Endothelial cell of umbilical vein (primary cell): ENCODE results near the gene AHNAK2. TPM values are rescaled to one million over a fixed set of nuclear protein-coding genes. Genes with fewer than 3 reads are reported as not detected.

ENCODE experiments used
- BruUV-seq: library from RNA; stranded (reverse); fragments of 400-500 nt; replicated peaks from 2 replicates; lab custom pipeline; 2021; lab: Mats Ljungman, UMichigan
- CTCF ChIA-PET: fragments of 300-600, 350-600 bp; sonication (Branson Sonifier 250); formaldehyde crosslinking; loops from one replicate; lab custom pipeline; 2021; ENCODE audit warnings: antibody characterized with exemption, inconsistent platforms; lab: Charles Lee
- POLR2A ChIA-PET: fragments of 300-600, 350-600 bp; sonication (Branson Sonifier 250); formaldehyde crosslinking; loops from one replicate; lab custom pipeline; 2021; ENCODE audit warnings: antibody characterized with exemption, inconsistent platforms; lab: Charles Lee
- DNase-seq: peaks from one replicate; pipeline ENCODE4 v3.0.0-alpha.2; 2011; ENCODE audit warnings: low read depth, low spot score
- FAIRE-seq: peaks from 2 replicates; lab custom pipeline; 2011; peaks lifted over from hg19 to GRCh38; lab: Jason Lieb, UNC
- H2AFZ ChIP-seq: 2 replicates; pipeline ENCODE4 v1.6.0; 2012; ENCODE audit warnings: low read depth, low read length, control low read depth, inconsistent platforms
- H3K27ac ChIP-seq: 2 replicates; pipeline ENCODE4 v1.5.1; 2011; ENCODE audit warnings: low read depth, mild to moderate bottlenecking, control low read depth, low read length, moderate library complexity; ENCODE audit not compliant: insufficient read depth
- H3K27me3 ChIP-seq, 2 experiments: 2 replicates each; pipeline versions ENCODE4 v1.6.0 to v1.6.1; 2011; ENCODE audit warnings: low read length in 2 of 2, mixed read lengths in 1 of 2; ENCODE audit not compliant: control insufficient read depth in 2 of 2, insufficient read depth in 2 of 2
- H3K36me3 ChIP-seq, 2 experiments: 2 replicates in 1 of 2; 3 replicates in 1 of 2; pipeline ENCODE4 v1.5.1; 2011; ENCODE audit warnings: low read length in 2 of 2, mild to moderate bottlenecking in 1 of 2, moderate library complexity in 1 of 2; ENCODE audit not compliant: control insufficient read depth in 2 of 2, insufficient read depth in 2 of 2; ENCODE audit errors: extremely low read depth in 1 of 2
- H3K4me1 ChIP-seq: 3 replicates; pipeline ENCODE4 v1.5.1; 2011; ENCODE audit warnings: mild to moderate bottlenecking, low read length; ENCODE audit not compliant: control insufficient read depth, insufficient read depth; ENCODE audit errors: extremely low read depth
- H3K4me2 ChIP-seq: 2 replicates; pipeline ENCODE4 v1.6.1; 2011; ENCODE audit warnings: low read length, control low read depth, mixed read lengths; ENCODE audit not compliant: insufficient read depth
- H3K4me3 ChIP-seq, 3 experiments: fragments of 200-600 bp in 1 of 3; sonication (generic), shearing (Covaris generic) in 1 of 3; replicated peaks in 1 of 3; 2 replicates each; pipeline ENCODE4 v1.5.1; 2011 to 2016; ENCODE audit warnings: control low read depth in 3 of 3, low read length in 3 of 3, mild to moderate bottlenecking in 2 of 3, inconsistent platforms in 1 of 3, low read depth in 1 of 3, moderate library complexity in 1 of 3; ENCODE audit not compliant: insufficient read depth in 1 of 3
- H3K79me2 ChIP-seq: 2 replicates; pipeline ENCODE4 v1.6.0; 2012; ENCODE audit warnings: low read length, inconsistent platforms; ENCODE audit not compliant: control insufficient read depth, insufficient read depth
- H3K9ac ChIP-seq: replicated peaks from 2 replicates; pipeline ENCODE3; 2011; ENCODE audit warnings: low read length, control low read depth; ENCODE audit not compliant: insufficient read depth; ENCODE audit errors: extremely low read depth
- H3K9me1 ChIP-seq: replicated peaks from 3 replicates; pipeline ENCODE4 v1.6.0; 2011; ENCODE audit warnings: mild to moderate bottlenecking, low read length; ENCODE audit not compliant: control insufficient read depth, insufficient read depth; ENCODE audit errors: extremely low read depth
- H3K9me3 ChIP-seq: replicated peaks from 2 replicates; pipeline ENCODE4 v1.5.1; 2012; ENCODE audit warnings: low read length, inconsistent platforms; ENCODE audit not compliant: control insufficient read depth, insufficient read depth
- H4K20me1 ChIP-seq: replicated peaks from 2 replicates; pipeline ENCODE3; 2011; ENCODE audit warnings: mild to moderate bottlenecking, low read length; ENCODE audit not compliant: control insufficient read depth, insufficient read depth; ENCODE audit errors: extremely low read depth
- EZH2 ChIP-seq: IDR thresholded peaks from 2 replicates; pipeline ENCODE4 v1.6.1; 2012; ENCODE audit warnings: borderline replicate concordance, low read depth, mild to moderate bottlenecking, moderate library complexity, low read length, inconsistent platforms; ENCODE audit not compliant: severe bottlenecking
- FOS ChIP-seq: IDR thresholded peaks from 2 replicates; pipeline ENCODE4 v1.6.1; 2011; ENCODE audit warnings: mild to moderate bottlenecking, low read length, moderate library complexity, borderline replicate concordance; ENCODE audit not compliant: insufficient read depth
- GATA2 ChIP-seq: IDR thresholded peaks from 2 replicates; pipeline ENCODE4 v1.7.0; 2011; ENCODE audit warnings: low read depth, mild to moderate bottlenecking, moderate library complexity, mixed read lengths, low read length; ENCODE audit not compliant: insufficient read length, insufficient read depth
- JUN ChIP-seq: IDR thresholded peaks from 2 replicates; pipeline ENCODE4 v1.6.1; 2011; ENCODE audit warnings: borderline replicate concordance, low read depth; ENCODE audit not compliant: insufficient read length, insufficient read depth
- MYC ChIP-seq: IDR thresholded peaks from one replicate; pipeline ENCODE4 v1.6.1; 2011; ENCODE audit warnings: mild to moderate bottlenecking, low read depth, low read length
- POLR2A ChIP-seq: IDR thresholded peaks from 2 replicates; pipeline ENCODE4 v1.6.1; 2012; ENCODE audit warnings: low read depth, mild to moderate bottlenecking, control low read depth, low read length
- POLR2AphosphoS5 ChIP-seq: IDR thresholded peaks from 2 replicates; pipeline ENCODE4 v1.6.1; 2012; ENCODE audit warnings: low read depth, mild to moderate bottlenecking, control low read depth, low read length, moderate library complexity; ENCODE audit not compliant: insufficient read depth
- dilution Hi-C: fragments of 300-500 bp; cut with MboI; formaldehyde crosslinking; loops from one replicate; pipeline ENCODE4 v1.15.0; 2019; ENCODE audit warnings: low sequenced_read_pairs; ENCODE audit not compliant: extremely low pct_ligation_motif_present
- intact Hi-C: fragments of 100-400 bp; cut with micrococcal nuclease; formaldehyde crosslinking; loops from one replicate; pipeline ENCODE4 v1.10.0; 2022
- polyA plus RNA-seq, 4 experiments: library from polyadenylated mRNA; depleted of rRNA in 3 of 4; stranded (reverse) in 3 of 4; unstranded in 1 of 4; fragments of >200 nt; gene quantifications; 2 replicates each; pipeline versions ENCODE4 v1.2.1 to v1.2.3, GENCODE V29; 2011 to 2012; ENCODE audit warnings: missing spikeins in 1 of 4
- total RNA-seq: library from RNA; stranded (reverse); gene quantifications from 2 replicates; pipeline ENCODE4 v1.2.3, GENCODE V29; 2021
- TF ChIP-seq, protein P1 (sequence below), 2 donors: IDR thresholded peaks; 1 replicate in 1 of 2; 2 replicates in 1 of 2; pipeline ENCODE4 v1.5.1; 2011; ENCODE audit warnings: low read length in 2 of 2, mild to moderate bottlenecking in 2 of 2, moderate library complexity in 2 of 2, control low read depth in 1 of 2, inconsistent platforms in 1 of 2, low read depth in 1 of 2; ENCODE audit not compliant: insufficient read depth in 1 of 2; ENCODE audit errors: extremely low read depth in 1 of 2
- TF ChIP-seq, protein P2 (sequence below): IDR thresholded peaks from 2 replicates; pipeline ENCODE4 v1.6.1; 2011; ENCODE audit not compliant: insufficient read depth, insufficient read length

Gene AHNAK2
- total and polyA plus RNA-seq, 2 donors (not counting 3 experiments of a cell fraction or from before 2014, with no cell fraction given): 17.7 to 68.7 TPM

DNA sequence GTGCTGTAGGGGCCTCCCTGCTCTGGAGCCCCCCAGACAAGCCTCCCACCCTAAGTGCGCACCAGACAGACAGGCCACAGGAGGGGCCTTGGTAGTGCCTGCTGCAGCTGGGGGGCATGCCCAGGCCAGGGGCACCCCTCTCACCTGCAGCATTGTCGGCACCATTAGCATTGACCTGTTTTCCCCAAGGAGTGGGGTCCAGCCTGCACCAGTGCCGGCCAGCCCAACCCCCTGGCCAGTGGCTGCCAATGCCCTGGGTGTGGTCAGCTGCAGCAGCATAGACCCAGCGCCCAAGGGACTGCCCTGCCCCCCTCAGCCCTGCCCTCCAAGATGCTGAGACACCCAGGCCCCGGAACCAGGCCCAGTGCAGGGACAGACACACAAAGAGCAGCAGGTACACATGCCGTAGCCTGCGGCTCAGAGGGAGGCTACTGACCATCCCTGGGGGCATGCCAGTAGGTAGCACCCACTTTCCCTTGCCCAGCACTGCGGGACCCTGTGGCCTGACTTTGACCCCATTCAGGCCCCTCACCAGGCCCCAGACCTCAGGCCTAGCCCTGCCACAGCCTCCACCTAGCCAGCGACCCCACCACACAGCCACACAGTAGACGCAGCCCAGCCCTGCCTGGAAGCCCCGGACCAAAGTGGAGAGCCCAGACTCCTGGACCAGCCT, 1.0 kb downstream of the AHNAK2 start:
- POLR2A ChIA-PET: no interaction called here
- H3K4me2 ChIP-seq: peak overlapping the region; percentile 65
- no peak overlapping the region for H3K4me3 ChIP-seq
- no peaks in the 10 kb centered on the region for H3K36me3 ChIP-seq
- CTCF ChIA-PET: interaction anchor here (4.7 kb wide), 1 partner anchor 69 kb away, joined by 97 read pairs; no protein-coding TSS in a partner anchor
- no peak overlapping the region for H3K27ac ChIP-seq
- H3K79me2 ChIP-seq: no peaks in the 10 kb centered on the region
- DNase-seq (no peak), FAIRE-seq (no peak)
- no peak overlapping the region for H3K9ac ChIP-seq
- H3K27me3 ChIP-seq: no peaks in the 10 kb centered on the region
- H4K20me1 ChIP-seq: no peaks in the 10 kb centered on the region
- TF ChIP-seq POLR2A (no peak), FOS (no peak), MYC (no peak), POLR2AphosphoS5 (no peak), GATA2 (no peak), JUN (no peak), EZH2 (no peak)
- TF ChIP-seq, protein P1, sequence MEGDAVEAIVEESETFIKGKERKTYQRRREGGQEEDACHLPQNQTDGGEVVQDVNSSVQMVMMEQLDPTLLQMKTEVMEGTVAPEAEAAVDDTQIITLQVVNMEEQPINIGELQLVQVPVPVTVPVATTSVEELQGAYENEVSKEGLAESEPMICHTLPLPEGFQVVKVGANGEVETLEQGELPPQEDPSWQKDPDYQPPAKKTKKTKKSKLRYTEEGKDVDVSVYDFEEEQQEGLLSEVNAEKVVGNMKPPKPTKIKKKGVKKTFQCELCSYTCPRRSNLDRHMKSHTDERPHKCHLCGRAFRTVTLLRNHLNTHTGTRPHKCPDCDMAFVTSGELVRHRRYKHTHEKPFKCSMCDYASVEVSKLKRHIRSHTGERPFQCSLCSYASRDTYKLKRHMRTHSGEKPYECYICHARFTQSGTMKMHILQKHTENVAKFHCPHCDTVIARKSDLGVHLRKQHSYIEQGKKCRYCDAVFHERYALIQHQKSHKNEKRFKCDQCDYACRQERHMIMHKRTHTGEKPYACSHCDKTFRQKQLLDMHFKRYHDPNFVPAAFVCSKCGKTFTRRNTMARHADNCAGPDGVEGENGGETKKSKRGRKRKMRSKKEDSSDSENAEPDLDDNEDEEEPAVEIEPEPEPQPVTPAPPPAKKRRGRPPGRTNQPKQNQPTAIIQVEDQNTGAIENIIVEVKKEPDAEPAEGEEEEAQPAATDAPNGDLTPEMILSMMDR (IDR thresholded peaks at IDR 0.05; ENCODE audit: extremely low read depth in 1 of 2, insufficient read depth in 1 of 2, low read depth in 1 of 2, low read length in 2 of 2): no peak
- TF ChIP-seq, protein P2, sequence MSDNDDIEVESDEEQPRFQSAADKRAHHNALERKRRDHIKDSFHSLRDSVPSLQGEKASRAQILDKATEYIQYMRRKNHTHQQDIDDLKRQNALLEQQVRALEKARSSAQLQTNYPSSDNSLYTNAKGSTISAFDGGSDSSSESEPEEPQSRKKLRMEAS: no peak
- H2AFZ ChIP-seq: no peak overlapping the region
- peaks cover 32% of the 10 kb centered on the region for H3K4me1 ChIP-seq
- no TSS peak for BruUV-seq
- H3K9me1 ChIP-seq: no peaks in the 10 kb centered on the region
- intact Hi-C loops: loop anchor here (2.0 to 10.0 kb wide), 3 partner anchors 114 to 325 kb away; partner anchors contain the start of gene BRF1
- dilution Hi-C loops: no loop called here
- no peaks in the 10 kb centered on the region for H3K9me3 ChIP-seq
